IMR-90 (cell line): Measurements from ENCODE around the gene RHOD. TPM values are rescaled to one million over a fixed set of nuclear protein-coding genes. Genes with fewer than 3 reads are reported as not detected.

Experiments
- ATAC-seq: fragments of 200-7000 bp; cut with Tn5 transposase; 2 replicates; pipeline ENCODE4 v1.9.1; 2020; ENCODE audit warnings: low read depth, mild to moderate bottlenecking, moderate library complexity
- BruUV-seq: library from RNA; stranded (reverse); fragments of 400-500 nt; replicated peaks from 2 replicates; lab custom pipeline; 2021; lab: Mats Ljungman, UMichigan
- CTCF ChIA-PET: fragments of 300-600 bp; formaldehyde crosslinking; extraction: SDS; loops from one replicate; lab custom pipeline; 2021; ENCODE audit warnings: antibody characterized with exemption; lab: Yijun Ruan, JAX
- POLR2A ChIA-PET: fragments of 300-600 bp; sonication (Branson Sonifier 250); formaldehyde crosslinking; loops from one replicate; lab custom pipeline; 2022; ENCODE audit warnings: antibody characterized with exemption; ENCODE audit not compliant: unreplicated experiment; lab: Charles Lee
- DNase-seq: peaks from one replicate; pipeline ENCODE4 v3.0.0; 2013
- H2AFZ ChIP-seq: replicated peaks from 2 replicates; pipeline ENCODE3; 2013; ENCODE audit warnings: low read length, mild to moderate bottlenecking; ENCODE audit not compliant: poor library complexity
- H2AK5ac ChIP-seq: 2 replicates; pipeline ENCODE4 v1.6.1; 2013; ENCODE audit warnings: low read depth, low read length, inconsistent platforms
- H2AK9ac ChIP-seq: replicated peaks from 2 replicates; pipeline ENCODE3; 2013; ENCODE audit warnings: mild to moderate bottlenecking, low read depth, low read length, moderate library complexity; ENCODE audit not compliant: poor library complexity
- H2BK120ac ChIP-seq: 2 replicates; pipeline ENCODE4 v1.6.1; 2013; ENCODE audit warnings: low read depth, low read length, inconsistent platforms
- H2BK15ac ChIP-seq: 3 replicates; pipeline ENCODE4 v1.6.1; 2013; ENCODE audit warnings: low read depth, low read length, inconsistent platforms
- H2BK20ac ChIP-seq: 2 replicates; pipeline ENCODE4 v1.6.1; 2013; ENCODE audit warnings: low read depth, mild to moderate bottlenecking, inconsistent platforms, low read length, moderate library complexity
- H2BK5ac ChIP-seq: 2 replicates; pipeline ENCODE4 v1.6.1; 2013; ENCODE audit warnings: mild to moderate bottlenecking, low read depth, low read length, inconsistent platforms; ENCODE audit not compliant: poor library complexity, severe bottlenecking
- H3K14ac ChIP-seq: replicated peaks from 2 replicates; pipeline ENCODE4 v1.6.1; 2013; ENCODE audit warnings: low read depth, low read length, inconsistent platforms
- H3K18ac ChIP-seq: 2 replicates; pipeline ENCODE4 v1.6.1; 2013; ENCODE audit warnings: low read depth, low read length, control low read depth
- H3K23ac ChIP-seq: 2 replicates; pipeline ENCODE4 v1.6.1; 2013; ENCODE audit warnings: low read depth, low read length, inconsistent platforms
- H3K27ac ChIP-seq: 2 replicates; pipeline ENCODE4 v1.5.1; 2013; ENCODE audit warnings: mild to moderate bottlenecking, control low read depth, low read length; ENCODE audit not compliant: insufficient read depth
- H3K27me3 ChIP-seq: 2 replicates; pipeline ENCODE4 v1.6.1; 2013; ENCODE audit warnings: low read length; ENCODE audit not compliant: control insufficient read depth, insufficient read depth
- H3K36me3 ChIP-seq: 2 replicates; pipeline ENCODE4 v1.6.1; 2013; ENCODE audit warnings: low read length, mixed read lengths; ENCODE audit not compliant: control insufficient read depth, insufficient read depth
- H3K4ac ChIP-seq: 2 replicates; pipeline ENCODE4 v1.6.1; 2013; ENCODE audit warnings: low read depth, low read length, inconsistent platforms
- H3K4me1 ChIP-seq: 2 replicates; pipeline ENCODE4 v1.6.1; 2013; ENCODE audit warnings: low read length, mixed read lengths; ENCODE audit not compliant: control insufficient read depth, insufficient read depth
- H3K4me2 ChIP-seq: 2 replicates; pipeline ENCODE4 v1.6.1; 2013; ENCODE audit warnings: low read depth, mild to moderate bottlenecking, control low read depth, low read length, moderate library complexity
- H3K4me3 ChIP-seq: 2 replicates; pipeline ENCODE4 v1.5.1; 2013; ENCODE audit warnings: low read depth, mild to moderate bottlenecking, control low read depth, low read length, moderate library complexity; ENCODE audit not compliant: insufficient read depth
- H3K56ac ChIP-seq: 2 replicates; pipeline ENCODE4 v1.6.1; 2013; ENCODE audit warnings: low read length, inconsistent platforms; ENCODE audit not compliant: insufficient read depth; ENCODE audit errors: extremely low read depth
- H3K79me1 ChIP-seq, 2 experiments: 2 replicates each; pipeline ENCODE4 v1.6.1; 2013; ENCODE audit warnings: low read length in 2 of 2, inconsistent platforms in 1 of 2, low read depth in 1 of 2
- H3K9ac ChIP-seq: 2 replicates; pipeline ENCODE4 v1.6.1; 2013; ENCODE audit warnings: low read depth, low read length, control low read depth
- H3K9me1 ChIP-seq: 2 replicates; pipeline ENCODE4 v1.6.1; 2013; ENCODE audit warnings: low read length, inconsistent platforms; ENCODE audit not compliant: insufficient read depth
- H3K9me3 ChIP-seq: 2 replicates; pipeline ENCODE4 v1.6.1; 2013; ENCODE audit warnings: low read length; ENCODE audit not compliant: control insufficient read depth, insufficient read depth
- H4K20me1 ChIP-seq: 2 replicates; pipeline ENCODE4 v1.6.1; 2013; ENCODE audit warnings: low read length, inconsistent platforms; ENCODE audit not compliant: insufficient read depth
- H4K5ac ChIP-seq: 2 replicates; pipeline ENCODE4 v1.6.1; 2013; ENCODE audit warnings: mild to moderate bottlenecking, low read depth, low read length, control low read depth
- H4K8ac ChIP-seq, 2 experiments: 2 replicates each; pipeline ENCODE4 v1.6.1; 2013; ENCODE audit warnings: low read depth in 2 of 2, low read length in 2 of 2, control low read depth in 1 of 2, inconsistent platforms in 1 of 2
- H4K91ac ChIP-seq: 2 replicates; pipeline ENCODE4 v1.6.1; 2013; ENCODE audit warnings: low read depth, low read length, inconsistent platforms; ENCODE audit not compliant: insufficient read depth
- MAFK ChIP-seq: IDR thresholded peaks from 2 replicates; pipeline ENCODE4 v1.6.1; 2012; ENCODE audit warnings: low read depth, low read length, improper control_type of control experiment
- MXI1 ChIP-seq: IDR thresholded peaks from 2 replicates; pipeline ENCODE4 v1.6.1; 2012; ENCODE audit warnings: low read depth, mild to moderate bottlenecking, low read length, moderate library complexity, borderline replicate concordance
- NFE2L2 ChIP-seq: fragments of 150-350 bp; IDR thresholded peaks from 2 replicates; pipeline ENCODE4 v1.6.1; 2016; ENCODE audit warnings: low read depth, mild to moderate bottlenecking, low read length
- WGBS, 2 experiments: methylation state at CpG; one replicate each; pipeline versions ENCODE4 v1.1.5 to v1.1.7; 2013; ENCODE audit warnings: missing lambda C conversion rate in 2 of 2; ENCODE audit not compliant: insufficient read length in 1 of 2; ENCODE audit errors: extremely low coverage in 2 of 2; 5-methylcytosine and 5-hydroxymethylcytosine counted together
- dilution Hi-C: fragments of 300-500 bp; cut with HindIII; formaldehyde crosslinking; loops from one replicate; pipeline ENCODE4 v1.14.3; 2018; ENCODE audit warnings: low sequenced_read_pairs; ENCODE audit not compliant: unreplicated experiment
- in situ Hi-C: fragments of 300-500 bp; cut with MboI; formaldehyde crosslinking; loops from 3 replicates; pipeline ENCODE4 v1.14.3; 2019; ENCODE audit warnings: low sequenced_read_pairs, inconsistent platforms, mixed read lengths
- intact Hi-C: fragments of 100-400 bp; cut with micrococcal nuclease; formaldehyde crosslinking; loops from 2 replicates; pipeline ENCODE4 v1.10.0; 2022
- polyA plus RNA-seq, 3 experiments: library from polyadenylated mRNA; depleted of rRNA; stranded (reverse); fragments of >200 nt; gene quantifications; 2 replicates each; pipeline ENCODE4 v1.2.3, GENCODE V29; 2012; ENCODE audit warnings: low replicate concordance in 1 of 3
- total RNA-seq: library from RNA; depleted of rRNA; stranded (reverse); fragments of >200 nt; gene quantifications from 2 replicates; pipeline ENCODE4 v1.2.3, GENCODE V29; 2012

RHOD gene
- total and polyA plus RNA-seq, 2 of the 4 experiments (the other 2 are of a cell fraction), result 4.7 to 10.9 TPM

- DNase-seq (no peak), ATAC-seq (no peak)
- H3K36me3 ChIP-seq, result no peaks in the 10 kb centered on the region
- H3K27me3 ChIP-seq, result 0 out of 2 replicates have a peak, but pooled peaks cover 2% of the 10 kb centered on the region
- H4K91ac ChIP-seq, result no peak overlapping the region
- H3K4ac ChIP-seq, result no peak overlapping the region
- peak overlapping the region; percentile 64 for H2AFZ ChIP-seq
- dilution Hi-C loops (no loop called here), intact Hi-C loops (loop anchor here (5.0 kb wide), 2 partner anchors 174 to 189 kb away; partner anchors contain the start of genes LRFN4 and RCE1), in situ Hi-C loops (no loop called here)
- CTCF ChIA-PET, result no interaction called here
- peak overlapping the region; percentile 62 for H2AK5ac ChIP-seq
- no peak overlapping the region; the same call in 1 of the 2 replicates for H2BK20ac ChIP-seq
- H4K20me1 ChIP-seq, result peaks cover 23% of the 10 kb centered on the region
- H2AK9ac ChIP-seq, result no peak overlapping the region
- TF ChIP-seq MXI1 (no peak), NFE2L2 (no peak), MAFK (no peak)
- no peak overlapping the region for H3K4me3 ChIP-seq
- WGBS, 2 experiments, result 100% methylated on average over 2 of the region's 9 CpGs; no CpG with 5 or more reads in 1 of the 2 experiments
- H4K5ac ChIP-seq, result no peak overlapping the region
- H2BK120ac ChIP-seq, result no peak overlapping the region
- H3K9me3 ChIP-seq, result no peaks in the 10 kb centered on the region
- no peak overlapping the region for H2BK5ac ChIP-seq
- H3K4me1 ChIP-seq, result peaks cover 16% of the 10 kb centered on the region
- no peak overlapping the region for H3K56ac ChIP-seq
- H3K4me2 ChIP-seq, result no peak overlapping the region
- BruUV-seq, result no TSS peak
- H3K23ac ChIP-seq, result no peak overlapping the region
- POLR2A ChIA-PET, result no interaction called here
- no peak overlapping the region for H3K18ac ChIP-seq
- no peak overlapping the region for H2BK15ac ChIP-seq
- H3K79me1 ChIP-seq, result peaks cover 0 to 6% of the 10 kb centered on the region in 2 experiments; a peak in 1 of 4 replicates
- no peak overlapping the region for H3K27ac ChIP-seq
- no peak overlapping the region for H4K8ac ChIP-seq
- H3K9me1 ChIP-seq, result peaks cover 15% of the 10 kb centered on the region
- no peak overlapping the region for H3K9ac ChIP-seq
- no peak overlapping the region for H3K14ac ChIP-seq
Observed at GRCh38 chr11:67030976-67031375, 25.7 kb upstream of the RHOD start.
